Left ventricle myocardium inferior (tissue), 1 donor: ENCODE data around the gene SAPCD2. TPM values are rescaled to one million over a fixed set of nuclear protein-coding genes. Genes with fewer than 3 reads are reported as not detected.

ENCODE experiments used
- DNase-seq: peaks from one replicate; pipeline ENCODE4 v3.0.0-alpha.2; 2020
- H3K27ac ChIP-seq: fragments of 200-600 bp; replicated peaks from 2 replicates; pipeline ENCODE4 v1.8.0; 2021
- H3K27me3 ChIP-seq: fragments of 200-600 bp; 2 replicates; pipeline ENCODE4 v1.8.0; 2021; ENCODE audit warnings: low read depth
- H3K36me3 ChIP-seq: fragments of 200-600 bp; 2 replicates; pipeline ENCODE4 v1.8.0; 2021
- H3K4me1 ChIP-seq: fragments of 200-600 bp; 2 replicates; pipeline ENCODE4 v1.8.0; 2021
- H3K4me3 ChIP-seq: fragments of 200-600 bp; 2 replicates; pipeline ENCODE4 v1.8.0; 2021; ENCODE audit warnings: mild to moderate bottlenecking, moderate library complexity
- H3K9me3 ChIP-seq: fragments of 200-600 bp; replicated peaks from 2 replicates; pipeline ENCODE4 v1.8.0; 2021
- CTCF ChIP-seq: fragments of 200-600 bp; IDR thresholded peaks from 2 replicates; pipeline ENCODE4 v1.8.0; 2021; ENCODE audit warnings: antibody characterized with exemption, mild to moderate bottlenecking, borderline replicate concordance
- intact Hi-C: fragments of 100-400 bp; cut with micrococcal nuclease; formaldehyde crosslinking; loops from one replicate; pipeline ENCODE4 v1.11.0; 2022
- total RNA-seq: library from RNA; stranded (reverse); fragmentation: NEBNext Ultra II Directional; extraction: Animal tissue kit (Norgen Biotek cat#: 25700); gene quantifications from one replicate; pipeline ENCODE4 v1.2.1, GENCODE V29; 2021
- donor health status: DM: no; HTN: yes; CAD: no; lungs with severe emphysema.

Gene SAPCD2
- total RNA-seq, 1 donor from 2014 or later: 0.25 TPM

GRCh38 chr9:137080260-137081122, 10.1 kb upstream of the SAPCD2 start:
- TF ChIP-seq CTCF: no peak
- no peak for DNase-seq
- Histone ChIP-seq H3K4me1 (peaks cover 25% of the 10 kb centered on the region), H3K27me3 (no peaks in the 10 kb centered on the region), H3K4me3 (no peak overlapping the region), H3K9me3 (no peaks in the 10 kb centered on the region), H3K36me3 (peaks cover 49% of the 10 kb centered on the region), H3K27ac (no peak overlapping the region)
- intact Hi-C loops: no loop called here

DNA sequence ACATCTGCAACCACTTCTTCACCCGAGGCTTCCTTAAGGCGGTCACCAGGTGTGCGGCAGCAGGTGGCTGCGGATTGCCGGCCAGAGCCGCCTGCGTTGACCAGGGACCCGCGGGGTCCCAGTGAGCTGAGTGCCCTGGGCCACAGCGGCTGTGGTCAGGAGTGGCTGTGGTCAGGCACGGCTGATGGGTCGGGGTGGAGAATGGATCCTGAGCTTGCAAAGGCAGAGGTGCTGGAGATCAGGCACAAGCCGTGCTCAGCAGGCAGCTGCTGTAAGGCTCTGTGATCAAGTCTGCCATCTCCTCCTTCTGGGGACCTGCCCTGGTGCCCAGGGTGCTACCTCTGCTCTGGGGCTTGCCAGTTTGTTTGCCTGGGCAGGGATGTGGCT, 9.0 kb upstream of the SAPCD2 start:
- Histone ChIP-seq H3K27ac (no peak overlapping the region), H3K36me3 (peaks cover 49% of the 10 kb centered on the region), H3K27me3 (no peaks in the 10 kb centered on the region), H3K4me3 (peak overlapping the region; percentile 85), H3K9me3 (no peaks in the 10 kb centered on the region), H3K4me1 (peaks cover 19% of the 10 kb centered on the region)
- intact Hi-C loops: no loop called here
- no peak for TF ChIP-seq CTCF
- no peak for DNase-seq

GRCh38 chr9:137078701-137079400, 8.5 kb upstream of the SAPCD2 start:
- Histone ChIP-seq H3K27ac (no peak overlapping the region), H3K4me1 (peaks cover 19% of the 10 kb centered on the region), H3K4me3 (peak overlapping the region; percentile 85), H3K27me3 (no peaks in the 10 kb centered on the region), H3K9me3 (no peaks in the 10 kb centered on the region), H3K36me3 (peaks cover 49% of the 10 kb centered on the region)
- no peak for DNase-seq
- intact Hi-C loops: no loop called here
- TF ChIP-seq CTCF: no peak

DNA sequence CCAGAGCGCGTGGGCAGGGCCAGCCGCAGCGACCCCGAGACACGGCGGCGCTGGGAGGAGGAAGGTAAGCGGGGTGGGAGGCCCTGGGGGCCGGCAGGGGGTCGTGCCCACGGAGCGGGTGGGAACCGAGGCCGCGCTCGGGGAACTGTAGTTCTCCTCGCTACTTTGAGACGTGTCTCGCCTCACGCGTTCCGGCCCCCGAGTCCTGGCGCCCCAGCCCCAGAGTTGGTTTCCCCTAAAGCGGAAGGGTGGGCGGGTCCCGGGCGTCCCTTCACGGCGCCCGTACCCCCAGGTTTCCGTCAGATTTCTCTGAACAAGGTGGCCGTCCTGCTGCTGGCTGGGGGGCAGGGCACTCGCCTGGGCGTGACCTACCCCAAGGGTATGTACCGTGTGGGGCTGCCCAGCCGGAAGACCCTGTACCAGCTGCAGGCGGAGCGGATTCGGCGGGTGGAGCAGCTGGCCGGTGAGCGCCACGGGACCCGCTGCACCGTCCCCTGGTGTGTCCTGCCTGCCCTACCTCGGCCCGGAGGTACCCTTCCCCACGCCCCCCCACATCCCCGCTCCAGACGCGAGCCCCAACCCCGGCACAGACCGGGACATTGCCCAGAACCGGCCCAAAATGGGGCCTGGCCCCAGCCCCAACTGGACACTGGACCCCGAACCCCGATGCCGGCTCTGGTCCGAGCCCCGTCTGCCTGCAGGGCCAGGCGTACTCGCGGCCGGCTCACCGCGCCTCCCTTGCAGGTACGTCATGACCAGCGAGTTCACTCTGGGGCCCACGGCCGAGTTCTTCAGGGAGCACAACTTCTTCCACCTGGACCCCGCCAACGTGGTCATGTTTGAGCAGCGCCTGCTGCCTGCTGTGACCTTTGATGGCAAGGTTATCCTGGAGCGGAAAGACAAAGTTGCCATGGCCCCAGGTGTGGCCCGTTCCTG, 7.7 kb upstream of the SAPCD2 start:
- intact Hi-C loops: no loop called here
- H3K4me3 ChIP-seq: peak overlapping the region; percentile 85
- H3K4me1 ChIP-seq: peaks cover 19% of the 10 kb centered on the region
- no peak for TF ChIP-seq CTCF
- DNase-seq: no peak
- no peaks in the 10 kb centered on the region for H3K9me3 ChIP-seq
- peaks cover 46% of the 10 kb centered on the region for H3K36me3 ChIP-seq
- H3K27ac ChIP-seq: peak overlapping the region; percentile 68
- H3K27me3 ChIP-seq: no peaks in the 10 kb centered on the region
